ENCODE results near the gene TCERG1L. TPM values are rescaled to one million over a fixed set of nuclear protein-coding genes. Genes with fewer than 3 reads are reported as not detected.

TCERG1L gene
- total RNA-seq, 1 experiment from 2014 or later: not detected

DNA sequence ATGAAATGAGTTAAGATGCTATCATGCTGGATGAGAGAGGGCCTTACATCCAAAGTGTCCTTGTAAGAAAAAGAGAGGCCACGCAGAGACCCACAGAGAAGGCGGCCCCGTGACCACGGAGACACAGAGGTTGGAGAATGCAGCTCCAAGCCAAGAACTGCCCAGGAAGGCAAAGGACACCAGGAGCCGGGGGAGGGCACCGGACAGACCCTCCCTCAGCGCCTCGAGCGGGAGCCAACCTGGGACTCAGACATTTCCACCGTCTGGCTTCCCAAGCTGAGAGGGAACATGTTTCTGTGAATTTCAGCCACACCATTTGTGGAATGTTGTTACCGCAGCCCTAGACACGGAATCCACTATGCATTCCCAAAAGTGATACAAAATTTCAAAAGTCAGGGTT lies 22.9 kb downstream of the TCERG1L start:
- POLR2A ChIA-PET (ENCODE audit: unreplicated experiment): no interaction called here
- no peak overlapping the region for H3K27ac ChIP-seq
- CTCF ChIA-PET: no interaction called here
- intact Hi-C loops (cut with micrococcal nuclease; ENCODE audit: unreplicated experiment): no loop called here
- no peaks in the 10 kb centered on the region for H3K79me2 ChIP-seq (ENCODE audit: low read depth)
- H3K27me3 ChIP-seq (ENCODE audit: insufficient read depth, low read depth): peaks cover 21% of the 10 kb centered on the region
- no peak overlapping the region for H3K4me2 ChIP-seq
- H3F3A ChIP-seq (ENCODE audit: insufficient read depth, low read depth): no peaks in the 10 kb centered on the region
- H2AFZ ChIP-seq: no peak overlapping the region
- BruUV-seq (replicated peaks): no TSS peak
- H3K9me3 ChIP-seq (ENCODE audit: insufficient read depth, low read depth): no peaks in the 10 kb centered on the region
- TF ChIP-seq CTCF (conservative IDR thresholded peaks at IDR 0.05) (no peak), EZH2 (IDR thresholded peaks at IDR 0.05; ENCODE audit: low read depth) (no peak)
- H3K9me2 ChIP-seq (ENCODE audit: insufficient read depth): no peaks in the 10 kb centered on the region
- H3K4me3 ChIP-seq: no peak overlapping the region
- H4K20me1 ChIP-seq (ENCODE audit: insufficient read depth): no peaks in the 10 kb centered on the region
- no peaks in the 10 kb centered on the region for H3K36me3 ChIP-seq (ENCODE audit: low read depth)
- DNase-seq: no peak
- H3K4me1 ChIP-seq (replicated peaks; ENCODE audit: insufficient read depth): no peaks in the 10 kb centered on the region

- peaks cover 17% of the 10 kb centered on the region for H3K27me3 ChIP-seq (ENCODE audit: insufficient read depth, low read depth)
- H3K9me2 ChIP-seq (ENCODE audit: insufficient read depth): no peaks in the 10 kb centered on the region
- no peaks in the 10 kb centered on the region for H3K9me3 ChIP-seq (ENCODE audit: insufficient read depth, low read depth)
- no peaks in the 10 kb centered on the region for H3F3A ChIP-seq (ENCODE audit: insufficient read depth, low read depth)
- H3K4me1 ChIP-seq (replicated peaks; ENCODE audit: insufficient read depth): no peaks in the 10 kb centered on the region
- no peak overlapping the region for H3K4me3 ChIP-seq
- CTCF ChIA-PET: no interaction called here
- no peak overlapping the region for H2AFZ ChIP-seq
- DNase-seq: no peak
- no TSS peak for BruUV-seq (replicated peaks)
- H3K4me2 ChIP-seq: no peak overlapping the region
- H4K20me1 ChIP-seq (ENCODE audit: insufficient read depth): no peaks in the 10 kb centered on the region
- H3K27ac ChIP-seq: no peak overlapping the region
- H3K79me2 ChIP-seq (ENCODE audit: low read depth): no peaks in the 10 kb centered on the region
- H3K36me3 ChIP-seq (ENCODE audit: low read depth): no peaks in the 10 kb centered on the region
- POLR2A ChIA-PET (ENCODE audit: unreplicated experiment): no interaction called here
- intact Hi-C loops (cut with micrococcal nuclease; ENCODE audit: unreplicated experiment): no loop called here
- TF ChIP-seq CTCF (conservative IDR thresholded peaks at IDR 0.05): no peak
- no peak for TF ChIP-seq EZH2 (IDR thresholded peaks at IDR 0.05; ENCODE audit: low read depth)
Measured at GRCh38 chr10:131282961-131283360, 28.6 kb downstream of the TCERG1L start.

DNA sequence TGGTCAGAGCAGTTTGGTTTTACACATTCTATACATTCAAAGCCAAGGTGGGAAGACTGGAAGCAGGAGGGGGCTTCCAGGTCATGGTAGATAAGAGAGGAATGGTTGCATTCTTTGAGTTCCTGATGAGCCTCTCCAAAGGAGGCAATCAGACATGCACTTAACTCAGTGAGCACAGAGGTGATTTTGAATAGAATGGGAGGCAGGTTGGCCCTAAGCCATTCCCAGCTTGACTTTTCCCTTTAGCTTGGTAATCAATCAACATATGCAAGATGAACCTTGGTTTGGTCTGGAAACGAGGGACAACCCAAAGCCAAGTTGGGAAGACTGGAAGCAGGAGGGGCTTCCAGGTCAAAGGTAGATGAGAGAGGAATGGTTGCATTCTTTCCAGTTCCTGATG lies 31.4 kb downstream of the TCERG1L start:
- intact Hi-C loops (cut with micrococcal nuclease; ENCODE audit: unreplicated experiment): no loop called here
- H4K20me1 ChIP-seq (ENCODE audit: insufficient read depth): no peaks in the 10 kb centered on the region
- no peaks in the 10 kb centered on the region for H3K9me2 ChIP-seq (ENCODE audit: insufficient read depth)
- H2AFZ ChIP-seq: no peak overlapping the region
- H3K36me3 ChIP-seq (ENCODE audit: low read depth): no peaks in the 10 kb centered on the region
- H3K4me1 ChIP-seq (replicated peaks; ENCODE audit: insufficient read depth): no peaks in the 10 kb centered on the region
- no TSS peak for BruUV-seq (replicated peaks)
- CTCF ChIA-PET: no interaction called here
- no peak overlapping the region for H3K4me2 ChIP-seq
- no peaks in the 10 kb centered on the region for H3K9me3 ChIP-seq (ENCODE audit: insufficient read depth, low read depth)
- no peak overlapping the region for H3K4me3 ChIP-seq
- no peaks in the 10 kb centered on the region for H3F3A ChIP-seq (ENCODE audit: insufficient read depth, low read depth)
- no peak overlapping the region for H3K27ac ChIP-seq
- DNase-seq: no peak
- peaks cover 16% of the 10 kb centered on the region; the same call in 1 of the 2 replicates for H3K27me3 ChIP-seq (ENCODE audit: insufficient read depth, low read depth)
- no peaks in the 10 kb centered on the region for H3K79me2 ChIP-seq (ENCODE audit: low read depth)
- no peak for TF ChIP-seq CTCF (conservative IDR thresholded peaks at IDR 0.05)
- no peak for TF ChIP-seq EZH2 (IDR thresholded peaks at IDR 0.05; ENCODE audit: low read depth)
- POLR2A ChIA-PET (ENCODE audit: unreplicated experiment): no interaction called here

Measured in PC-9 (cell line).